T47D (cell line): ENCODE data around the gene S100A13.
A peak's percentile ranks its signal among the peaks of the same experiment; 100 is the strongest.

ENCODE experiments used
- DNase-seq, 2 experiments: peaks; one replicate each; pipeline versions ENCODE4 v3.0.0 to v3.0.0-alpha.2; 2011 to 2012; ENCODE audit warnings: low read depth in 1 of 2, low spot score in 1 of 2
- JUND ChIP-seq: IDR thresholded peaks from 2 replicates; pipeline ENCODE4 v1.6.1; 2012; ENCODE audit warnings: low read depth
- in situ Hi-C: cut with HindIII; loops from 2 replicates; pipeline ENCODE4 v1.10.0; 2016; ENCODE audit warnings: low sequenced_read_pairs, low pct_unique_long_range_greater_than_20kb

S100A13 gene

GRCh38 chr1:153628638-153629342 is 1.5 kb upstream of the S100A13 start:
- no peak for TF ChIP-seq JUND
- no peak for DNase-seq
- in situ Hi-C loops: no loop called here

- TF ChIP-seq JUND: no peak
- in situ Hi-C loops: no loop called here
- DNase-seq: peak in 1 of 2 experiments; percentile 85
Observed at GRCh38 chr1:153627715-153628626, 666 bp upstream of the S100A13 start, which contains the start of gene S100A1. S100A1 (plus strand) TSS chr1:153628434; CDS start chr1:153630522, 2,088 bp downstream.

GRCh38 chr1:153626477-153626903 is 815 bp downstream of the S100A13 start:
- TF ChIP-seq JUND: no peak
- DNase-seq: no peak
- in situ Hi-C loops: no loop called here

- no peak for DNase-seq
- in situ Hi-C loops: no loop called here
- no peak for TF ChIP-seq JUND
Observed at GRCh38 chr1:153624965-153625611, 2.2 kb downstream of the S100A13 start.

GRCh38 chr1:153623101-153623500 is 4.2 kb downstream of the S100A13 start:
- in situ Hi-C loops: no loop called here

GRCh38 chr1:153619171-153619570 is 8.1 kb downstream of the S100A13 start:
- no peak for DNase-seq
- TF ChIP-seq JUND: no peak
- in situ Hi-C loops: no loop called here

More at GRCh38 chr1:153623101-153623500, 4.2 kb downstream of the S100A13 start:
- no peak for TF ChIP-seq JUND
- no peak for DNase-seq

- in situ Hi-C loops: no loop called here
- no peak for DNase-seq
- TF ChIP-seq JUND: no peak
Observed at GRCh38 chr1:153617663-153618062, 9.6 kb downstream of the S100A13 start.

- no peak for DNase-seq
- in situ Hi-C loops: no loop called here
- no peak for TF ChIP-seq JUND
Observed at GRCh38 chr1:153616917-153617311, 10.4 kb downstream of the S100A13 start.

- no peak for DNase-seq
- in situ Hi-C loops: no loop called here
- no peak for TF ChIP-seq JUND
Observed at GRCh38 chr1:153616144-153616916, 11.0 kb downstream of the S100A13 start, which contains the start of gene S100A14. S100A14 (minus strand) TSS chr1:153616325; CDS start chr1:153615858, 467 bp downstream.

GRCh38 chr1:153615406-153615805 is 11.9 kb downstream of the S100A13 start:
- in situ Hi-C loops: no loop called here
- TF ChIP-seq JUND: no peak
- no peak for DNase-seq

GRCh38 chr1:153614906-153615305 is 12.4 kb downstream of the S100A13 start:
- no peak for TF ChIP-seq JUND
- in situ Hi-C loops: no loop called here
- no peak for DNase-seq
